NCI-H510A (cell line): ENCODE measurements around the gene TTC13.

Experiments
- DNase-seq: peaks from one replicate; lab custom pipeline; 2025; lab: John Stamatoyannopoulos, UW

The TTC13 gene

GRCh38 chr1:230907472-230908205 lies 71.0 kb downstream of the TTC13 start:
- DNase-seq: no peak

- DNase-seq: no peak
Observed at GRCh38 chr1:230906226-230906625, 72.4 kb downstream of the TTC13 start.

GRCh38 chr1:230905733-230906132 lies 72.9 kb downstream of the TTC13 start:
- no peak for DNase-seq

GRCh38 chr1:230902349-230902923 lies 76.2 kb downstream of the TTC13 start:
- DNase-seq: no peak

- DNase-seq: no peak
Observed at GRCh38 chr1:230901671-230902070, 77.0 kb downstream of the TTC13 start.

GRCh38 chr1:230900984-230901383 lies 77.7 kb downstream of the TTC13 start:
- DNase-seq: no peak

- DNase-seq: no peak
Observed at GRCh38 chr1:230899841-230900251, 78.8 kb downstream of the TTC13 start.

GRCh38 chr1:230898748-230899147 lies 79.9 kb downstream of the TTC13 start:
- no peak for DNase-seq

- DNase-seq: no peak
Observed at GRCh38 chr1:230898144-230898543, 80.5 kb downstream of the TTC13 start.

- no peak for DNase-seq
Observed at GRCh38 chr1:230896779-230897178, 81.9 kb downstream of the TTC13 start.

GRCh38 chr1:230895452-230895851 lies 83.2 kb downstream of the TTC13 start:
- no peak for DNase-seq

- DNase-seq: no peak
Observed at GRCh38 chr1:230894664-230895063, 84.0 kb downstream of the TTC13 start.

- no peak for DNase-seq
Observed at GRCh38 chr1:230894032-230894431, 84.6 kb downstream of the TTC13 start.

GRCh38 chr1:230892018-230892491 lies 86.6 kb downstream of the TTC13 start:
- no peak for DNase-seq

GRCh38 chr1:230891413-230891812 lies 87.2 kb downstream of the TTC13 start:
- DNase-seq: no peak

GRCh38 chr1:230884646-230885045 lies 94.0 kb downstream of the TTC13 start:
- DNase-seq: no peak

GRCh38 chr1:230883967-230884366 lies 94.7 kb downstream of the TTC13 start:
- no peak for DNase-seq

- DNase-seq: no peak
Observed at GRCh38 chr1:230879778-230880177, 98.9 kb downstream of the TTC13 start.

- DNase-seq: no peak
Observed at GRCh38 chr1:230878591-230878990, 100.1 kb downstream of the TTC13 start.

- DNase-seq: no peak
Observed at GRCh38 chr1:230877924-230878590, 100.6 kb downstream of the TTC13 start.

- no peak for DNase-seq
Observed at GRCh38 chr1:230877146-230877923, 101.3 kb downstream of the TTC13 start.

GRCh38 chr1:230876660-230877059 lies 102.0 kb downstream of the TTC13 start:
- no peak for DNase-seq
